ENCODE results near the gene IRF2BPL.

DNA sequence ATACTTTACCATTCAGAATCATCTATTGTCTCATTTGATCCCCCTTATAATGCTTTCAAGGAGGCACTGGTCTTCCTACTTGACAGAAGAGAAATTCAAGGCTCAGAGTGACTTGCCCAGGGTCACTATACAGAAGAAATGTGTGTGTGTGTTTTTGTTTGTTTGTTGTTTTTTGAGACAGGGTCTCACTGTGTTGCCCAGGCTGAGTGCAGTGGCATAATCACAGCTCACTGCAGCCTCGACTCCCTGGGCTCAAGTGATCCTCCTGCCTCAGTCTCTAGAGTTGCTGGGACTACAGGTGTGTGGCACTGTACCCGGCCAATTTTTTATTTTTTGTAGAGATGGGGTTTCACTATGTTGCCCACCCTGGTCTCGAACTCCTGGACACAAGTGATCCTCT is 22.9 kb downstream of the IRF2BPL start:
- TF ChIP-seq CTCF (IDR thresholded peaks at IDR 0.05) (no peak), POLR2A (IDR thresholded peaks at IDR 0.05) (no peak)
